Measurements from ENCODE around the gene EEF1AKMT3.

GRCh38 chr12:57746025-57746424 is 26.4 kb upstream of the EEF1AKMT3 start:
- TF ChIP-seq CTCF (conservative IDR thresholded peaks at IDR 0.05; ENCODE audit: low read length) (no peak), EZH2phosphoT487 (IDR thresholded peaks at IDR 0.05; ENCODE audit: borderline replicate concordance) (no peak)

All from Loucy (cell line).